ENCODE measurements around the gene BBS9.

DNA sequence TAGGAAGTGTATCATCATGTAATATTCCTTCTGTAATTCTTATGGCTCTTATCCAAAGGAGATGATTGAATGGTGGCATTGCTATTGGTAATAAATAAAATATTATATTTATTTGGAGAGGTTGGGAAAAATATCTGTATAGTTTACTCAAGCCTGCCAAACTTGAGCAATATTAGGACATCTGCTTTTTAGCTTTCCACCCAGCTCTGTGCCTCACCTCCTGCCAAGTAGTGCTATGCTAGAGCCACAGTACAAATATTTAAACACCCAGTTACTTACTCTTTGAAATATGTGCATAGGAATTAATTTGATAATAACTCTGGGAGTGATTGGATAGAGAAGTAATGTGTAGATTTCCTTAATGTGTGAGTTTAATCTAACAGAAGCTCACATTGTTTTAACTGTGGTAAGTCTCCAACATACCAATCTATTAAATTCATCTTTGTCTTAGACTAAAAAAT, 129.2 kb downstream of the BBS9 start:
- TF ChIP-seq POLR2A (IDR thresholded peaks at IDR 0.05; ENCODE audit: low read depth, low read length) = no peak
- TF ChIP-seq POLR2AphosphoS5 (IDR thresholded peaks at IDR 0.05; ENCODE audit: low read depth, low read length) = no peak
- no peak for TF ChIP-seq TAF1 (IDR thresholded peaks at IDR 0.05; ENCODE audit: low read depth, low read length)

Data from GM12891 (cell line).